MM.1S (cell line): ENCODE data around the gene PDX1.
"Not testable (repeated sequence)": the region's sequence is repeated elsewhere in the genome, so short reads cannot be mapped to it uniquely, and the experiment has no call there.

Experiments used
- DNase-seq: peaks from one replicate; pipeline ENCODE4 v3.0.0-alpha.2; 2015
- H2AFZ ChIP-seq: fragments of 300-600 bp; sonication (generic); 2 replicates; pipeline ENCODE4 v1.6.0; 2016; ENCODE audit warnings: antibody characterized with exemption, low read length
- H3F3A ChIP-seq: fragments of 300-600 bp; sonication (generic); 2 replicates; pipeline ENCODE4 v1.6.1; 2016; ENCODE audit warnings: mild to moderate bottlenecking, antibody characterized with exemption, low read length, moderate library complexity, mixed read lengths; ENCODE audit not compliant: insufficient read depth
- H3K27ac ChIP-seq: fragments of 300-600 bp; sonication (generic); 2 replicates; pipeline ENCODE4 v1.5.1; 2016; ENCODE audit warnings: mild to moderate bottlenecking, low read length
- H3K27me3 ChIP-seq: fragments of 300-600 bp; sonication (generic); replicated peaks from 2 replicates; pipeline ENCODE4 v1.6.0; 2016; ENCODE audit warnings: low read length; ENCODE audit not compliant: insufficient read depth
- H3K36me3 ChIP-seq: fragments of 300-600 bp; sonication (generic); replicated peaks from 2 replicates; pipeline ENCODE4 v1.6.1; 2016; ENCODE audit warnings: mild to moderate bottlenecking, low read length, mixed read lengths; ENCODE audit not compliant: insufficient read depth
- H3K4me1 ChIP-seq: fragments of 300-600 bp; sonication (generic); 2 replicates; pipeline ENCODE4 v1.6.1; 2016; ENCODE audit warnings: low read length, mixed read lengths
- H3K4me2 ChIP-seq: fragments of 300-600 bp; sonication (generic); 2 replicates; pipeline ENCODE4 v1.6.0; 2016; ENCODE audit warnings: low read depth, low read length
- H3K4me3 ChIP-seq: fragments of 300-600 bp; sonication (generic); 2 replicates; pipeline ENCODE4 v1.5.1; 2016; ENCODE audit warnings: low read length, mixed read lengths
- H3K79me2 ChIP-seq: fragments of 300-600 bp; sonication (generic); 2 replicates; pipeline ENCODE4 v1.6.1; 2016; ENCODE audit warnings: mixed run types, low read length, mixed read lengths
- H3K9ac ChIP-seq: fragments of 300-600 bp; sonication (generic); 2 replicates; pipeline ENCODE4 v1.6.1; 2016; ENCODE audit warnings: low read length, mixed read lengths
- H3K9me2 ChIP-seq: fragments of 300-600 bp; sonication (generic); replicated peaks from 2 replicates; pipeline ENCODE4 v1.6.1; 2016; ENCODE audit warnings: mild to moderate bottlenecking, low read length, mixed read lengths; ENCODE audit not compliant: insufficient read depth
- H3K9me3 ChIP-seq: fragments of 300-600 bp; sonication (generic); replicated peaks from 2 replicates; pipeline ENCODE4 v1.6.1; 2016; ENCODE audit warnings: mild to moderate bottlenecking, low read length, mixed read lengths; ENCODE audit not compliant: insufficient read depth
- H4K20me1 ChIP-seq: fragments of 300-600 bp; sonication (generic); 2 replicates; pipeline ENCODE4 v1.6.1; 2016; ENCODE audit warnings: mild to moderate bottlenecking, low read length, moderate library complexity, mixed read lengths; ENCODE audit not compliant: insufficient read depth
- EZH2 ChIP-seq: fragments of 300-600 bp; sonication (generic); optimal IDR thresholded peaks from 2 replicates; pipeline ENCODE3; 2017; ENCODE audit warnings: low read depth, mild to moderate bottlenecking, antibody characterized with exemption, low read length, mixed read lengths
- EZH2phosphoT487 ChIP-seq: fragments of 300-600 bp; sonication (generic); IDR thresholded peaks from 2 replicates; pipeline ENCODE4 v1.6.1; 2018; ENCODE audit warnings: antibody characterized with exemption, low read length
- TF ChIP-seq, protein P1 (sequence below): fragments of 300-600 bp; sonication (generic); IDR thresholded peaks from 2 replicates; pipeline ENCODE4 v1.5.1; 2016; ENCODE audit warnings: antibody characterized with exemption, low read length, mixed read lengths

Gene PDX1

GRCh38 chr13:27962982-27963381, 43.2 kb downstream of the PDX1 start:
- H3K9me2 ChIP-seq = no peaks in the 10 kb centered on the region
- no peak overlapping the region for H3K27ac ChIP-seq
- no peak overlapping the region for H2AFZ ChIP-seq
- no peak for DNase-seq
- H3K9me3 ChIP-seq = no peaks in the 10 kb centered on the region
- H3K4me1 ChIP-seq = no peaks in the 10 kb centered on the region
- TF ChIP-seq EZH2 (no peak), EZH2phosphoT487 (no peak)
- TF ChIP-seq, protein P1, sequence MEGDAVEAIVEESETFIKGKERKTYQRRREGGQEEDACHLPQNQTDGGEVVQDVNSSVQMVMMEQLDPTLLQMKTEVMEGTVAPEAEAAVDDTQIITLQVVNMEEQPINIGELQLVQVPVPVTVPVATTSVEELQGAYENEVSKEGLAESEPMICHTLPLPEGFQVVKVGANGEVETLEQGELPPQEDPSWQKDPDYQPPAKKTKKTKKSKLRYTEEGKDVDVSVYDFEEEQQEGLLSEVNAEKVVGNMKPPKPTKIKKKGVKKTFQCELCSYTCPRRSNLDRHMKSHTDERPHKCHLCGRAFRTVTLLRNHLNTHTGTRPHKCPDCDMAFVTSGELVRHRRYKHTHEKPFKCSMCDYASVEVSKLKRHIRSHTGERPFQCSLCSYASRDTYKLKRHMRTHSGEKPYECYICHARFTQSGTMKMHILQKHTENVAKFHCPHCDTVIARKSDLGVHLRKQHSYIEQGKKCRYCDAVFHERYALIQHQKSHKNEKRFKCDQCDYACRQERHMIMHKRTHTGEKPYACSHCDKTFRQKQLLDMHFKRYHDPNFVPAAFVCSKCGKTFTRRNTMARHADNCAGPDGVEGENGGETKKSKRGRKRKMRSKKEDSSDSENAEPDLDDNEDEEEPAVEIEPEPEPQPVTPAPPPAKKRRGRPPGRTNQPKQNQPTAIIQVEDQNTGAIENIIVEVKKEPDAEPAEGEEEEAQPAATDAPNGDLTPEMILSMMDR = no peak
- H3K4me2 ChIP-seq = no peak overlapping the region
- H4K20me1 ChIP-seq = no peaks in the 10 kb centered on the region
- no peaks in the 10 kb centered on the region for H3K36me3 ChIP-seq
- H3K79me2 ChIP-seq = no peaks in the 10 kb centered on the region
- H3K27me3 ChIP-seq = peaks cover 6% of the 10 kb centered on the region
- H3K4me3 ChIP-seq = no peak overlapping the region
- H3K9ac ChIP-seq = no peak overlapping the region
- H3F3A ChIP-seq = no peaks in the 10 kb centered on the region

DNA sequence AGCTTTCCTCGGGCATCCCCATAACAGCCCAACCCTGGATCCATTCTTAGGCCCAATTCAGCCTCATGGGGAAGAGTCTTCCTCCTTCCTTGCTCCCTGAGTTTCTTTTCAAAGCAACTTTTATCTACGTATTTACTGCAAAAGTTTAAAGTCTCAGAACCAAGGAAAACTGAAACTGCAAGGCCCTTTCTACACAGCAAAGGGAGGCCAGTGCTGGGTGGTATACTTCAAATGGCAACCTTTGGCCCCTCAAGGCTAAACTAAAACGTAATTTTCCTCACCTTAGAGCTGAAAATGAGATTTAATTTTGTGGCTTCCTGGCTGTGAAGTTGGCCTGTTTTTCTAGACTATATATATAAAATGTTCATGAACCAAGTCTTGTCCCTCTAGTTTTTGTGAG, 43.7 kb downstream of the PDX1 start:
- no peaks in the 10 kb centered on the region for H3F3A ChIP-seq
- no peak overlapping the region for H3K27ac ChIP-seq
- TF ChIP-seq, protein P1 = no peak
- no peak for TF ChIP-seq EZH2phosphoT487
- TF ChIP-seq EZH2 = no peak
- H3K9me2 ChIP-seq = no peaks in the 10 kb centered on the region
- no peak overlapping the region for H3K4me3 ChIP-seq
- no peaks in the 10 kb centered on the region for H3K9me3 ChIP-seq
- no peaks in the 10 kb centered on the region for H3K79me2 ChIP-seq
- H3K4me1 ChIP-seq = no peaks in the 10 kb centered on the region
- H3K4me2 ChIP-seq = no peak overlapping the region
- DNase-seq = no peak
- H3K36me3 ChIP-seq = no peaks in the 10 kb centered on the region
- H3K9ac ChIP-seq = no peak overlapping the region
- H2AFZ ChIP-seq = no peak overlapping the region
- peaks cover 6% of the 10 kb centered on the region for H3K27me3 ChIP-seq
- no peaks in the 10 kb centered on the region for H4K20me1 ChIP-seq

DNA sequence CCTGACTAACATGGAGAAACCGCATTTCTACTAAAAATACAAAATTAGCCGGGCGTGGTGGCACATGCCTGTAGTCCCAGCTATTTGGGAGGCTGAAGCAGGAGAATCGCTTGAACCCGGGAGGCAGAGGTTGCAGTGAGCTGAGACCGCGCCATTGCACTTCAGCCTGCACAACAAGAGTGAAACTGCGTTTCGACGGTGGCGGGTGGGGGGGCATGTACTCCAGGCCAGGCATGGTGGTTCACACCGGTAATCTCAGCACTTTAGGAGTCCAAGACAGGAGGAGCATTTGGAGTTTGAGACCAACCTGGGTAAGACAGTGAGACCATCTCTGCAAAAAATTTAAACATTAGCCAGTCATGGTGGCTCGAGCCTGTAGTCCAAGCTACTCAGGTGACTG, 44.4 kb downstream of the PDX1 start:
- not testable (repeated sequence) for H4K20me1 ChIP-seq, H3K79me2 ChIP-seq, H2AFZ ChIP-seq, H3K36me3 ChIP-seq, H3K9me3 ChIP-seq, H3K27ac ChIP-seq, H3K4me1 ChIP-seq, H3K4me3 ChIP-seq, H3K9ac ChIP-seq, DNase-seq, H3K9me2 ChIP-seq, H3K27me3 ChIP-seq, H3K4me2 ChIP-seq, H3F3A ChIP-seq

DNA sequence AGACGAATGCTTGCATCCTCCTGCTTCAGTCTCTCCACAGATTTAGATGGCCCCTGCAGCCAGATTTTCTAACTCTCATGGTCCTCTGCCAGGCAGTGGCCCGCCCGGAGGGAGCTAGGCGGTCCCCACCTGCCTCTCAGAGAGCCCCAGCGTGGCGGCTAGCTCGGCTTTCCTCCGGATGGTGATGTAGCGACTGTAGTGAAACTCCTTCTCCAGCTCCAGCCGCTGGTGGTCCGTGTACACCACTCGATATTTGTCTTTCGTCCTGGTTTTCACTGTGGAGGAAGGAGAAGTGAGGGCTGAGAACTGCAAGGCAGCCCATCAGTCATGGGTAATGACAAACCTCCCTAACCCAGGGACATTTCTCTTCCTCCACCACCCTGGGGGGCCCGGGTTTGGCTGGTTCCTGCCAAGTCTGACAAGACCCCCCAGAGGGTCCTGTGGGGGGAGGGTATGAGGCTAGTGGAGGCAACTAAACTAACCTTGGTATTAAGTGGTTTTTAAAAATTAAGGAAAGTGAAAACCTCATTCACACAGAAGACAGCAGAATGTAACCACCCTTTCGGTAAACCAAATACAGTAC, 45.0 kb downstream of the PDX1 start:
- no peaks in the 10 kb centered on the region for H3K4me1 ChIP-seq
- H4K20me1 ChIP-seq = no peaks in the 10 kb centered on the region
- DNase-seq = no peak
- TF ChIP-seq EZH2phosphoT487 (no peak), EZH2 (no peak)
- TF ChIP-seq, protein P1 = no peak
- no peak overlapping the region for H3K4me3 ChIP-seq
- peaks cover 13% of the 10 kb centered on the region for H3K27me3 ChIP-seq
- no peaks in the 10 kb centered on the region for H3K9me3 ChIP-seq
- H3K27ac ChIP-seq = no peak overlapping the region
- H2AFZ ChIP-seq = no peak overlapping the region
- H3K4me2 ChIP-seq = no peak overlapping the region
- no peak overlapping the region for H3K9ac ChIP-seq
- no peaks in the 10 kb centered on the region for H3F3A ChIP-seq
- no peaks in the 10 kb centered on the region for H3K9me2 ChIP-seq
- no peaks in the 10 kb centered on the region for H3K36me3 ChIP-seq
- H3K79me2 ChIP-seq = no peaks in the 10 kb centered on the region
